Stomach (tissue), 9 donors: ENCODE results near the gene PHF20. TPM values are rescaled to one million over a fixed set of nuclear protein-coding genes. Genes with fewer than 3 reads are reported as not detected.
"Not testable (repeated sequence)": the region's sequence is repeated elsewhere in the genome, so short reads cannot be mapped to it uniquely, and the experiment has no call there.

Source experiments
- DNase-seq, 2 donors: peaks; one replicate each; pipeline versions ENCODE4 v3.0.0 to v3.0.0-alpha.2; 2013 to 2019
- H3K27ac ChIP-seq, 5 donors: fragments of 200-600 bp in 4 of 5; sonication (generic) in 4 of 5; one replicate each; pipeline ENCODE4 v1.5.1; 2013 to 2019; ENCODE audit warnings: mild to moderate bottlenecking in 1 of 5, moderate library complexity in 1 of 5
- H3K27me3 ChIP-seq, 3 donors: fragments of 200-600 bp; sonication (generic); one replicate each; pipeline ENCODE4 v1.5.1; 2017 to 2019; ENCODE audit warnings: mixed run types in 1 of 3
- H3K36me3 ChIP-seq, 4 donors: fragments of 200-600 bp; sonication (generic); 1 replicate in 3 of 4; 2 replicates in 1 of 4; pipeline ENCODE4 v1.5.1; 2016 to 2019
- H3K4me1 ChIP-seq, 4 donors: fragments of 200-600 bp; sonication (generic); one replicate each; pipeline ENCODE4 v1.5.1; 2016 to 2019
- H3K4me3 ChIP-seq, 4 donors: fragments of 200-600 bp; sonication (generic) in 3 of 4; one replicate each; pipeline ENCODE4 v1.5.1; 2016 to 2019; ENCODE audit warnings: mild to moderate bottlenecking in 1 of 4
- H3K9me3 ChIP-seq, 4 donors: fragments of 200-600 bp; sonication (generic); one replicate each; pipeline ENCODE4 v1.5.1; 2016 to 2019
- EP300 ChIP-seq: sonication (generic); formaldehyde crosslinking; IDR thresholded peaks from one replicate; pipeline ENCODE4 v1.6.1; 2017; ENCODE audit warnings: antibody characterized with exemption
- POLR2A ChIP-seq, 4 donors: fragments of 450-650 bp; IDR thresholded peaks; one replicate each; pipeline ENCODE4 v1.6.1; 2016; ENCODE audit warnings: antibody characterized with exemption in 4 of 4, control low read depth in 2 of 4, mild to moderate bottlenecking in 1 of 4, moderate library complexity in 1 of 4
- POLR2AphosphoS5 ChIP-seq, 3 donors: sonication (generic); formaldehyde crosslinking; IDR thresholded peaks; one replicate each; pipeline ENCODE4 v1.6.1; 2016; ENCODE audit warnings: antibody characterized with exemption in 3 of 3
- WGBS, 5 donors: extraction: QIAGEN DNeasy Blood & Tissue Kit in 3 of 5; methylation state at CpG; one replicate each; pipeline versions ENCODE4 v1.1.5 to v1.1.7; 2013 to 2018; 5-methylcytosine and 5-hydroxymethylcytosine counted together
- intact Hi-C: fragments of 100-400 bp; cut with DNase I; formaldehyde crosslinking; loops from one replicate; pipeline ENCODE4 v1.15.1; 2023; ENCODE audit warnings: low total_unique reads
- polyA plus RNA-seq, 3 donors: library from polyadenylated mRNA; stranded (reverse); fragments of 200-250 nt; gene quantifications; one replicate each; pipeline ENCODE4 v1.2.3, GENCODE V29; 2013
- total RNA-seq, 5 donors: library from RNA; depleted of rRNA; stranded (reverse); fragments of >200 nt; gene quantifications; one replicate each; pipeline versions ENCODE4 v1.1.0 to v1.2.3, GENCODE V29; 2014 to 2016
- TF ChIP-seq, protein P1 (sequence below), 7 experiments: fragments of 450-650 bp in 4 of 7; fragments of 200-600 bp in 3 of 7; sonication (generic) in 3 of 7; IDR thresholded peaks; one replicate each; pipeline ENCODE4 v1.5.1; 2016 to 2019; ENCODE audit warnings: antibody characterized with exemption in 7 of 7, control low read depth in 2 of 7, mild to moderate bottlenecking in 1 of 7
- donor health status: healthy with polysubstance abuse.
- donor health status: Bipolar disorder and iron deficiency.
- donor health status: healthy.

The PHF20 gene
- total and polyA plus RNA-seq, 8 donors: 18.3 to 135 (median 31.5) TPM

DNA sequence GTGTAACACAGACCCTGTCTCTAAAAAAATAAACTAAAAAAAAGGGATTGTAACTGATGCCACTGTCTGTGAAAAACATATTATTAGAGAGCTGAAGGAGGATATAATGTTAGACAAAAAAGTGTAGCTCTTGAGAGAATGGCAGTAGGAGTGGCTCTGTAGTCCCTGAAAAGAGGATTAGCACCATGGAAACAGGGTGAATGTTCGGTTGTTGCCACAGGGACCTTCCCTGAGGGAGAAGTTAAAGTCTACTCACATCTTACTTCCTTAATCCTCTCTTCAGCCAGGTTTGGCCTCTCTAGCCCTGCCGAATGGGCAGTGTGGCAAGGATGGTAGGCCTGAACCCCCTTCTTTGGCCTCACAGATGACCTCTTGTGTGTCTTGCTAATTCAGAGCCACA, 170.4 kb downstream of the PHF20 start:
- Histone ChIP-seq H3K4me1 (peaks cover 0 to 2% (median 0%) of the 10 kb centered on the region in 4 donors), H3K36me3 (peaks cover 44 to 94% (median 89%) of the 10 kb centered on the region in 4 donors), H3K27ac (no peak overlapping the region), H3K9me3 (no peaks in the 10 kb centered on the region), H3K4me3 (no peak overlapping the region), H3K27me3 (no peaks in the 10 kb centered on the region)
- DNase-seq: peak in 1 of 2 donors; percentile 16
- 71 to 86% (median 78%) methylated on average over 2 of the region's 2 CpGs for WGBS, 5 donors
- intact Hi-C loops: no loop called here
- TF ChIP-seq POLR2AphosphoS5 (IDR thresholded peaks at IDR 0.05) (no peak), POLR2A (IDR thresholded peaks at IDR 0.05) (no peak), EP300 (no peak)
- TF ChIP-seq, protein P1, sequence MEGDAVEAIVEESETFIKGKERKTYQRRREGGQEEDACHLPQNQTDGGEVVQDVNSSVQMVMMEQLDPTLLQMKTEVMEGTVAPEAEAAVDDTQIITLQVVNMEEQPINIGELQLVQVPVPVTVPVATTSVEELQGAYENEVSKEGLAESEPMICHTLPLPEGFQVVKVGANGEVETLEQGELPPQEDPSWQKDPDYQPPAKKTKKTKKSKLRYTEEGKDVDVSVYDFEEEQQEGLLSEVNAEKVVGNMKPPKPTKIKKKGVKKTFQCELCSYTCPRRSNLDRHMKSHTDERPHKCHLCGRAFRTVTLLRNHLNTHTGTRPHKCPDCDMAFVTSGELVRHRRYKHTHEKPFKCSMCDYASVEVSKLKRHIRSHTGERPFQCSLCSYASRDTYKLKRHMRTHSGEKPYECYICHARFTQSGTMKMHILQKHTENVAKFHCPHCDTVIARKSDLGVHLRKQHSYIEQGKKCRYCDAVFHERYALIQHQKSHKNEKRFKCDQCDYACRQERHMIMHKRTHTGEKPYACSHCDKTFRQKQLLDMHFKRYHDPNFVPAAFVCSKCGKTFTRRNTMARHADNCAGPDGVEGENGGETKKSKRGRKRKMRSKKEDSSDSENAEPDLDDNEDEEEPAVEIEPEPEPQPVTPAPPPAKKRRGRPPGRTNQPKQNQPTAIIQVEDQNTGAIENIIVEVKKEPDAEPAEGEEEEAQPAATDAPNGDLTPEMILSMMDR (IDR thresholded peaks at IDR 0.05): no peak

DNA sequence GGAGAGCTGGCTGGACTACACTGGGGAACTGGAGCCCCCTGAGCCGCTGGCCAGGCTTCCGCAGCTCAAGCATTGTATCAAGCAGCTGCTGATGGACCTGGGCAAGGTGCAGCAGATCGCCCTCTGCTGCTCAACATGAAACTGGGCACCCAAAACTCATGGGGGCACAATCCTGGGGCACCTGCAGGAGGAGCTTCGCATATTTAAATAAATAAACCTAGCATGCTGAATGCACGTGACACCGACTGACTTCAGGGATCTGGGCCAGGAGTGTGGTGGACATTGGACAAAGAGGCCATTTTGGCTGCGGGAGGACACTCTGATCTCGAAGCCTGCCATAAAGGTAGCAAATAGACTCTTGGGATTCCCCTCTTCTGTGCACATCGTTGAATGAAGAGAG, 175.7 kb downstream of the PHF20 start:
- TF ChIP-seq, protein P1 (IDR thresholded peaks at IDR 0.05): peak in 1 of 7 experiments; percentile 16
- no peak for TF ChIP-seq EP300
- intact Hi-C loops: no loop called here
- Histone ChIP-seq H3K27ac (peak overlapping the region in 1 of 5 donors; percentile 43), H3K9me3 (no peaks in the 10 kb centered on the region), H3K27me3 (no peaks in the 10 kb centered on the region), H3K36me3 (peaks cover 11 to 71% (median 63%) of the 10 kb centered on the region in 4 donors), H3K4me1 (peaks cover 6 to 20% (median 9%) of the 10 kb centered on the region in 4 donors), H3K4me3 (no peak overlapping the region)
- peak in 1 of 2 donors; percentile 32 for DNase-seq
- 74 to 80% (median 78%) methylated on average over 9 of the region's 9 CpGs for WGBS, 5 donors

DNA sequence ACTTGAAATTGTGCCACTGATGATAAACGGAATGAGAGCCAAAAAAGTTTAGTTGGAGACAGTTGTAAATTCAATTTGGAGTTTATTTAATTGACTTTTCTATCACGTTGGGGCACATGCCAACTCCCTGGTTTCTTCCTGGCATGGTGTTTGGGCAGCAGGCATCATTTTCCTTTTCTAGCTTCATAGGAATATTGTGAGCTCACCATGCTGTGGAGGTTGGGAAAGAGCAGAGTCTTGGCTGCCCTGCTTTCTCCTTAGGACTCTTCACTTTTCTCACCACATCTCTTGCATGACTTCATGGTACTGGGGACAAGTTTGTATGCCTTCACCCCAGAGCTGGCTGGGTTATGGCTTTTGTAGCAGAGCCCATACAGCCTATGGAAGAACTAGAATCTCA, 176.1 kb downstream of the PHF20 start:
- peaks cover 11 to 66% (median 59%) of the 10 kb centered on the region in 4 donors for H3K36me3 ChIP-seq
- H3K4me3 ChIP-seq: no peak overlapping the region
- H3K27me3 ChIP-seq: no peaks in the 10 kb centered on the region
- no peak for TF ChIP-seq POLR2AphosphoS5 (IDR thresholded peaks at IDR 0.05)
- TF ChIP-seq EP300: no peak
- TF ChIP-seq, protein P1 (IDR thresholded peaks at IDR 0.05): no peak
- no peak for TF ChIP-seq POLR2A (IDR thresholded peaks at IDR 0.05)
- peak overlapping the region in 1 of 5 donors; percentile 43 for H3K27ac ChIP-seq
- intact Hi-C loops: no loop called here
- H3K4me1 ChIP-seq: peaks cover 10 to 24% (median 13%) of the 10 kb centered on the region in 4 donors
- WGBS, 5 donors: 71 to 83% (median 78%) methylated on average over 2 of the region's 2 CpGs
- H3K9me3 ChIP-seq: no peaks in the 10 kb centered on the region
- DNase-seq: no peak

DNA sequence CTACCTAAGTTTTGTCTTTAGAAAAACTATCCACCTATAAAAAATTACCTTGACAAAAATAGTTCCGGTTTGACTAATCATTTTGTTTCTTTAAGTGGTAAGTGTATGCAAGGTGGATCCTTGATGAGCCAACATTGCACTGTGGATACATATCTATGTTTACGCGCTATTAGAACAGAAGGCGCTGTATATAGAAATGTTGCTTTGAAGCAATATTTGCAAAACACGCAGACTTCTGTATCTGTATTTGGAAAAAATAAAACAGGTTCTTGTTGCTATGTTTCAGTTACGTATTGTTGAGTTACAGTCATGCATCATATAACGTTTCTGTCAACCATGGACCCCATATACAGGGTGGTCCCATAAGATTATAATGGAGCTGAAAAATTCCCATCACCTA, 178.3 kb downstream of the PHF20 start:
- DNase-seq: no peak
- H3K4me3 ChIP-seq: no peak overlapping the region
- H3K36me3 ChIP-seq: peaks cover 8 to 44% (median 38%) of the 10 kb centered on the region in 4 donors
- intact Hi-C loops: no loop called here
- TF ChIP-seq POLR2A (IDR thresholded peaks at IDR 0.05) (no peak), EP300 (no peak), POLR2AphosphoS5 (IDR thresholded peaks at IDR 0.05) (no peak)
- 92 to 97% (median 94%) methylated on average over 7 of the region's 7 CpGs for WGBS, 5 donors
- no peaks in the 10 kb centered on the region for H3K9me3 ChIP-seq
- no peaks in the 10 kb centered on the region for H3K27me3 ChIP-seq
- peaks cover 17 to 33% (median 26%) of the 10 kb centered on the region in 4 donors for H3K4me1 ChIP-seq
- no peak overlapping the region for H3K27ac ChIP-seq

DNA sequence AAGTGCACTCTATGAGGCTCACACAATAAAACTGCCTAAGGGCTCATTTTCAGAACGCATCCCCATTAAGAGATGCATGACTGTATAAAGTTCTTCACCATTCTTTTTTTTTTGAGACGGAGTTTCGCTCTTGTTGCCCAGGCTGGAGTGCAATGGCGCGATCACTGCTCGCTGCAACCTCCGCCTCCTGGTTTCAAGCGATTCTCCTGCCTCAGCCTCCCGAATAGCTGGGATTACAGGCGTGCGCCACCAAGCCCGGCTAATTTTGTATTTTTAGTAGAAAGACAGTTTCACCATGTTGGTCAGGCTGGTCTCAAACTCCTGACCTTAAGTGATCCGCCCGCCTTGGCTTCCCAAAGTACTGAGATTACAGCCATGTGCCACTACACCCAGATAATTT, 180.3 kb downstream of the PHF20 start:
- H3K9me3 ChIP-seq, DNase-seq, intact Hi-C loops, H3K27me3 ChIP-seq: not testable (repeated sequence)
- Histone ChIP-seq H3K27ac (peak overlapping the region in 4 of 5 donors; percentile 98 to 99 (median 98)), H3K4me1 (peaks cover 23 to 45% (median 33%) of the 10 kb centered on the region in 4 donors), H3K36me3 (peaks cover 5 to 28% (median 22%) of the 10 kb centered on the region in 4 donors), H3K4me3 (peak overlapping the region in 2 of 4 donors; percentile 81 to 97)
- WGBS, 5 donors: 95 to 98% (median 95%) methylated on average over 14 of the region's 14 CpGs
